Prostate gland (tissue), 2 donors: ENCODE measurements around the gene DICER1. TPM values are rescaled to one million over a fixed set of nuclear protein-coding genes. Genes with fewer than 3 reads are reported as not detected.

Experiments used
- DNase-seq: peaks from one replicate; pipeline ENCODE4 v3.0.0-alpha.2; 2019; ENCODE audit warnings: low spot score
- H3K27ac ChIP-seq, 2 donors: fragments of 200-600 bp; sonication (generic); 2 replicates each; pipeline ENCODE4 v1.5.1; 2017 to 2019
- H3K27me3 ChIP-seq: fragments of 200-600 bp; sonication (generic); replicated peaks from 2 replicates; pipeline ENCODE4 v1.5.1; 2019; ENCODE audit not compliant: insufficient read depth
- H3K36me3 ChIP-seq, 2 donors: fragments of 200-600 bp; sonication (generic); 1 replicate in 1 of 2; 2 replicates in 1 of 2; pipeline versions ENCODE4 v1.5.1 to v1.8.1; 2017 to 2019
- H3K4me1 ChIP-seq: fragments of 200-600 bp; sonication (generic); replicated peaks from 2 replicates; pipeline ENCODE4 v1.5.1; 2019
- H3K4me3 ChIP-seq, 2 donors: fragments of 200-600 bp; sonication (generic); 2 replicates each; pipeline ENCODE4 v1.5.1; 2017 to 2019
- H3K9me3 ChIP-seq: fragments of 200-600 bp; sonication (generic); 2 replicates; pipeline ENCODE4 v1.5.1; 2017
- POLR2A ChIP-seq: fragments of 450-650 bp; IDR thresholded peaks from one replicate; pipeline ENCODE4 v1.6.1; 2016; ENCODE audit warnings: antibody characterized with exemption, mild to moderate bottlenecking
- POLR2AphosphoS5 ChIP-seq: sonication (generic); formaldehyde crosslinking; IDR thresholded peaks from one replicate; pipeline ENCODE4 v1.6.1; 2017; ENCODE audit warnings: antibody characterized with exemption
- WGBS: methylation state at CpG from one replicate; pipeline ENCODE4 v1.1.5; 2018; 5-methylcytosine and 5-hydroxymethylcytosine counted together
- intact Hi-C: fragments of 100-400 bp; cut with DNase I; formaldehyde crosslinking; loops from one replicate; pipeline ENCODE4 v1.14.2; 2022
- total RNA-seq, 2 donors: library from RNA; depleted of rRNA; stranded (reverse); fragments of >200 nt; gene quantifications; one replicate each; pipeline ENCODE4 v1.1.0, GENCODE V29; 2016
- TF ChIP-seq, protein P1 (sequence below), 4 experiments: fragments of 200-600 bp in 2 of 4; fragments of 450-650 bp in 2 of 4; sonication (generic) in 2 of 4; IDR thresholded peaks; 1 replicate in 3 of 4; 2 replicates in 1 of 4; pipeline ENCODE4 v1.5.1; 2016 to 2019; ENCODE audit warnings: antibody characterized with exemption in 4 of 4, mild to moderate bottlenecking in 2 of 4, moderate library complexity in 2 of 4

DICER1 gene
- total RNA-seq, 2 donors from 2014 or later: 25.4 to 86.3 TPM

DNA sequence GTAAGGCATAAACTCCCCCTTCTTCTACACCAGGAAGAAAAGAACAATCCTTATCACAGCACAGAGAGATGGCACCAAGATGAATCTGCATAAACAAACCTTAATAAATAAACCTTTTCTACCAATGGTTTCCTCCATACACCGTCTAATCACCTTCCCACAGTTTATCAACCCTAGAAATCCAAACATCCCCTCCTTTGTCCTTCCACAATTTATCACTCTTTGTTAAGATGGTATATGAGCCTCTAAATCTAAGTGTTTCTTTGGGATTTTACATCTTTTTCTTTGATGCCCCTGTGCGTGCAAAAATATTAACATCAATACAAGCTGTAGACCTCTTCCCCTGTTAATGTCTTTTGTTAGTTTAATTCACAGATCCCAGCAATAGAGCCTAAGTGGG, 12.5 kb downstream of the DICER1 start:
- Histone ChIP-seq H3K4me3 (no peak overlapping the region), H3K36me3 (no peaks in the 10 kb centered on the region), H3K4me1 (peaks cover 14% of the 10 kb centered on the region), H3K27ac (no peak overlapping the region), H3K9me3 (no peaks in the 10 kb centered on the region), H3K27me3 (no peaks in the 10 kb centered on the region)
- DNase-seq: no peak
- intact Hi-C loops: no loop called here
- TF ChIP-seq, protein P1, sequence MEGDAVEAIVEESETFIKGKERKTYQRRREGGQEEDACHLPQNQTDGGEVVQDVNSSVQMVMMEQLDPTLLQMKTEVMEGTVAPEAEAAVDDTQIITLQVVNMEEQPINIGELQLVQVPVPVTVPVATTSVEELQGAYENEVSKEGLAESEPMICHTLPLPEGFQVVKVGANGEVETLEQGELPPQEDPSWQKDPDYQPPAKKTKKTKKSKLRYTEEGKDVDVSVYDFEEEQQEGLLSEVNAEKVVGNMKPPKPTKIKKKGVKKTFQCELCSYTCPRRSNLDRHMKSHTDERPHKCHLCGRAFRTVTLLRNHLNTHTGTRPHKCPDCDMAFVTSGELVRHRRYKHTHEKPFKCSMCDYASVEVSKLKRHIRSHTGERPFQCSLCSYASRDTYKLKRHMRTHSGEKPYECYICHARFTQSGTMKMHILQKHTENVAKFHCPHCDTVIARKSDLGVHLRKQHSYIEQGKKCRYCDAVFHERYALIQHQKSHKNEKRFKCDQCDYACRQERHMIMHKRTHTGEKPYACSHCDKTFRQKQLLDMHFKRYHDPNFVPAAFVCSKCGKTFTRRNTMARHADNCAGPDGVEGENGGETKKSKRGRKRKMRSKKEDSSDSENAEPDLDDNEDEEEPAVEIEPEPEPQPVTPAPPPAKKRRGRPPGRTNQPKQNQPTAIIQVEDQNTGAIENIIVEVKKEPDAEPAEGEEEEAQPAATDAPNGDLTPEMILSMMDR (IDR thresholded peaks at IDR 0.05): no peak
- WGBS: 87% methylated on average over 2 of the region's 2 CpGs

DNA sequence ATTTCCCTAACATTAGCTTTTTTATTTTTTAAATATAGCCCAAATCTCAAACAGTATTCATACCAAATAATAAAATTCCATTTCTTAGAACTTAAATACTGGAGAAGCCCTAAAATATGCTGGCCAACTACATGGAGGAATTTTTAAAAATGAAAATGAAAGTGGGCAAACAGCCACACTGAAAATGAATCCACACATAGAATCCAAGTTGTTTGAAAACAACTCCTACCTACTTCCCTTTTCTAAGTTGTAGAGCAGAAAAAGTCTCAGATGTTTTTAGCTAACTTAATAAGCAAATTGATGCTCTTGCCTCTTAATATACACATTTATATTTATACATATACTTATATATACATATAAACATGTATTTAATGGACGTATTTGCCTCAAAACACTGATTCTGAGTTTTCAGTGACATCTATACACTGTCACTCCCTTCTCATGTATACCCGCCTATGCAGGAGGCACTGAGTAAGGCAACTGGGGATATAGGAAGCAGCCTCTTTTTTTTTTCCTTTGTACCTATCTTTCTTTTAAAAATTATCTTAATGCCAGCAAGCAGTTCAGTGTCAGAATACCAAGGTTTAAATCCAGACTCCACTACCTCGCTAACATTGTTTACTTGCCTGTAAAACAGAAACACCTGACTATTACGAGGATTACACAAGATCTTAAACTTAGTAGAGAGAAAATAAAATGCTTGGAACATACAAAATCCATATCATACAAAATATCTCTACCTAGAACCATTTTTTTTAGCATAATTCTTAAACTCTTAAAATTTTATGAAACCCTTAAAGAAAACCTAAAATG, 13.3 kb downstream of the DICER1 start:
- intact Hi-C loops: no loop called here
- no peaks in the 10 kb centered on the region for H3K27me3 ChIP-seq
- peaks cover 14% of the 10 kb centered on the region for H3K4me1 ChIP-seq
- no peaks in the 10 kb centered on the region for H3K9me3 ChIP-seq
- TF ChIP-seq POLR2AphosphoS5: peak; percentile 25
- TF ChIP-seq, protein P1 (IDR thresholded peaks at IDR 0.05): no peak
- no peak overlapping the region for H3K4me3 ChIP-seq
- DNase-seq: no peak
- peak overlapping the region; percentile 8 to 11 for H3K27ac ChIP-seq
- 63% methylated on average over 4 of the region's 4 CpGs for WGBS
- H3K36me3 ChIP-seq: no peaks in the 10 kb centered on the region

DNA sequence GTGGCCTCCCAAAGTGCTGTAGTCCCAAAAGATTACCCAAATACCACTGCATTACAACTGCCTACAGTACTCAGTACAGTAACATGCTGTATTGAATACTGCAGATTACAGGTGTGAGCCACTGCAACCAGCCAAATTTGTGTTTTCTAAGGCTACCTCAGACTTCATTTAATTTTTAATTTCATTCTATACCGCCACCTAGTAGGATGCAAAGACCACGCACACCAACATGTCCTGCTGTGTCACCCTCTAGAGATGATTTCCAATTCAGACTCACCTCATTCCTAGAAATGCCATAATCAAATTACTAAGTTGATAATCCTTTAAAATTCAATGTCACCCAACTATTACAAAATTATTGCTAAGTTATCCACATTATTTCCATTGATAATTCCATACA, 15.1 kb downstream of the DICER1 start:
- Histone ChIP-seq H3K36me3 (no peaks in the 10 kb centered on the region), H3K4me1 (peaks cover 17% of the 10 kb centered on the region), H3K27me3 (no peaks in the 10 kb centered on the region), H3K4me3 (no peak overlapping the region), H3K9me3 (no peaks in the 10 kb centered on the region), H3K27ac (no peak overlapping the region)
- intact Hi-C loops: no loop called here
- 90% methylated on average over 2 of the region's 2 CpGs for WGBS
- no peak for TF ChIP-seq POLR2AphosphoS5
- TF ChIP-seq, protein P1 (IDR thresholded peaks at IDR 0.05): no peak
- no peak for TF ChIP-seq POLR2A
- no peak for DNase-seq

DNA sequence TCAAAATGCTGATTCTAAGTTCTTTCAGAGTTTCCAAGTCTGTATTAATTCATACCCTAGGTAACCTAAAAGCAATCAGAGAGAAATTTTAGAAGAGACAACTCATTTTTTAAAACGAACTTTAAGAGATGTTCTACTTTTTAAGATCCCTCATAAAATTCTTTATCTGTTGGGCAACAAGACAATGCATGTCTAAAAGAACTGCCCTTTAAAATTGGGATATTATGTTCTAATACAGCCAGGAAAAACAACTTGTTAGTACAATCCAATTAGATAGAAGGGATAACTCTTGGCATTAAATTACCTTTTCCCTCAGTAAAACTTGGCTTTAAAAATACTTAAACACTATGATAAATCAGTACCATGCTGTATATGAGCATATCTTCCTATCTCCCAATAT, 15.6 kb downstream of the DICER1 start:
- no peak overlapping the region for H3K27ac ChIP-seq
- TF ChIP-seq POLR2A (no peak), POLR2AphosphoS5 (no peak)
- TF ChIP-seq, protein P1 (IDR thresholded peaks at IDR 0.05): no peak
- WGBS: 9% methylated on average over 1 of the region's 1 CpG
- no peak for DNase-seq
- no peaks in the 10 kb centered on the region for H3K27me3 ChIP-seq
- H3K9me3 ChIP-seq: no peaks in the 10 kb centered on the region
- no peaks in the 10 kb centered on the region for H3K36me3 ChIP-seq
- H3K4me3 ChIP-seq: no peak overlapping the region
- intact Hi-C loops: no loop called here
- H3K4me1 ChIP-seq: peaks cover 17% of the 10 kb centered on the region
